Ishikawa (cell line): ENCODE data around the gene SPRR2D.

Experiments used
- CEBPB ChIP-seq: IDR thresholded peaks from 2 replicates; pipeline ENCODE4 v1.6.1; 2012
- CREB1 ChIP-seq: IDR thresholded peaks from 2 replicates; pipeline ENCODE4 v1.6.1; 2012; ENCODE audit warnings: low read depth
- EGR1 ChIP-seq: IDR thresholded peaks from 2 replicates; pipeline ENCODE4 v1.6.1; 2012
- EP300 ChIP-seq: IDR thresholded peaks from 2 replicates; pipeline ENCODE4 v1.6.1; 2012; ENCODE audit warnings: borderline replicate concordance
- FOXM1 ChIP-seq: IDR thresholded peaks from 2 replicates; pipeline ENCODE4 v1.6.1; 2012; ENCODE audit warnings: low read depth, borderline replicate concordance
- NFIC ChIP-seq: IDR thresholded peaks from 2 replicates; pipeline ENCODE4 v1.6.1; 2012
- RAD21 ChIP-seq: IDR thresholded peaks from 2 replicates; pipeline ENCODE4 v1.6.1; 2012; ENCODE audit warnings: low read depth
- TAF1 ChIP-seq: IDR thresholded peaks from 2 replicates; pipeline ENCODE4 v1.6.1; 2012; ENCODE audit warnings: low read depth, mild to moderate bottlenecking
- TCF12 ChIP-seq: IDR thresholded peaks from 2 replicates; pipeline ENCODE4 v1.6.1; 2012; ENCODE audit warnings: low read depth
- TEAD4 ChIP-seq: IDR thresholded peaks from 2 replicates; pipeline ENCODE4 v1.6.1; 2012
- YY1 ChIP-seq: IDR thresholded peaks from 2 replicates; pipeline ENCODE4 v1.6.1; 2012; ENCODE audit warnings: low read depth
- ZBTB7A ChIP-seq: IDR thresholded peaks from 2 replicates; pipeline ENCODE4 v1.6.1; 2012; ENCODE audit warnings: low read depth
- TF ChIP-seq, protein P1 (sequence below): IDR thresholded peaks from 2 replicates; pipeline ENCODE4 v1.6.1; 2012
- TF ChIP-seq, protein P2 (sequence below): IDR thresholded peaks from 2 replicates; pipeline ENCODE4 v1.6.1; 2012
- TF ChIP-seq, protein P3 (sequence below): IDR thresholded peaks from 2 replicates; pipeline ENCODE4 v1.6.1; 2012; ENCODE audit warnings: low read depth, mild to moderate bottlenecking

SPRR2D gene

DNA sequence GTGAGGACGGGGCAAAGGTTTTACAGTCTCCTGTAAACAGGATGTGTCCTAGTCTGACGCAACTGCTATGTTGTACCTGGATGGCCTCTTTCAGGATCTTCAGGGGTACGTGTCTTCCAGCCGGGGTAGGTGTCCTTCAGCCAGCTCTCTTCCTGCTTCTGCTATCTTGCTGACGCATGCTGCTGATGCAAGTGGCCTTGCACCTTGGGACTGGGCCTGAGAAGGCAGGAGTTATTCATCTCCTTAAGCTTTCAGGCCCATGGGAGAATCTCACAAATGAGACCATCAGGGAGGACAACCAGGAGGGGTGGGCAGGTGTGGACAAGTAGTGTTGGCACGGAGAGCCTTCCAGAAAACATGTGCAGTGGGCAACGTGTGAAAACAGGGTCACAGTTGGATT lies 17.8 kb downstream of the SPRR2D start:
- TF ChIP-seq ZBTB7A (no peak), RAD21 (no peak), TCF12 (no peak), CEBPB (no peak), TEAD4 (no peak), YY1 (no peak), CREB1 (no peak), NFIC (no peak), TAF1 (no peak), FOXM1 (no peak)
- TF ChIP-seq, protein P1, sequence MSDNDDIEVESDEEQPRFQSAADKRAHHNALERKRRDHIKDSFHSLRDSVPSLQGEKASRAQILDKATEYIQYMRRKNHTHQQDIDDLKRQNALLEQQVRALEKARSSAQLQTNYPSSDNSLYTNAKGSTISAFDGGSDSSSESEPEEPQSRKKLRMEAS, result no peak
- TF ChIP-seq, protein P2, sequence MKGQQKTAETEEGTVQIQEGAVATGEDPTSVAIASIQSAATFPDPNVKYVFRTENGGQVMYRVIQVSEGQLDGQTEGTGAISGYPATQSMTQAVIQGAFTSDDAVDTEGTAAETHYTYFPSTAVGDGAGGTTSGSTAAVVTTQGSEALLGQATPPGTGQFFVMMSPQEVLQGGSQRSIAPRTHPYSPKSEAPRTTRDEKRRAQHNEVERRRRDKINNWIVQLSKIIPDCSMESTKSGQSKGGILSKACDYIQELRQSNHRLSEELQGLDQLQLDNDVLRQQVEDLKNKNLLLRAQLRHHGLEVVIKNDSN, result no peak
- TF ChIP-seq, protein P3, sequence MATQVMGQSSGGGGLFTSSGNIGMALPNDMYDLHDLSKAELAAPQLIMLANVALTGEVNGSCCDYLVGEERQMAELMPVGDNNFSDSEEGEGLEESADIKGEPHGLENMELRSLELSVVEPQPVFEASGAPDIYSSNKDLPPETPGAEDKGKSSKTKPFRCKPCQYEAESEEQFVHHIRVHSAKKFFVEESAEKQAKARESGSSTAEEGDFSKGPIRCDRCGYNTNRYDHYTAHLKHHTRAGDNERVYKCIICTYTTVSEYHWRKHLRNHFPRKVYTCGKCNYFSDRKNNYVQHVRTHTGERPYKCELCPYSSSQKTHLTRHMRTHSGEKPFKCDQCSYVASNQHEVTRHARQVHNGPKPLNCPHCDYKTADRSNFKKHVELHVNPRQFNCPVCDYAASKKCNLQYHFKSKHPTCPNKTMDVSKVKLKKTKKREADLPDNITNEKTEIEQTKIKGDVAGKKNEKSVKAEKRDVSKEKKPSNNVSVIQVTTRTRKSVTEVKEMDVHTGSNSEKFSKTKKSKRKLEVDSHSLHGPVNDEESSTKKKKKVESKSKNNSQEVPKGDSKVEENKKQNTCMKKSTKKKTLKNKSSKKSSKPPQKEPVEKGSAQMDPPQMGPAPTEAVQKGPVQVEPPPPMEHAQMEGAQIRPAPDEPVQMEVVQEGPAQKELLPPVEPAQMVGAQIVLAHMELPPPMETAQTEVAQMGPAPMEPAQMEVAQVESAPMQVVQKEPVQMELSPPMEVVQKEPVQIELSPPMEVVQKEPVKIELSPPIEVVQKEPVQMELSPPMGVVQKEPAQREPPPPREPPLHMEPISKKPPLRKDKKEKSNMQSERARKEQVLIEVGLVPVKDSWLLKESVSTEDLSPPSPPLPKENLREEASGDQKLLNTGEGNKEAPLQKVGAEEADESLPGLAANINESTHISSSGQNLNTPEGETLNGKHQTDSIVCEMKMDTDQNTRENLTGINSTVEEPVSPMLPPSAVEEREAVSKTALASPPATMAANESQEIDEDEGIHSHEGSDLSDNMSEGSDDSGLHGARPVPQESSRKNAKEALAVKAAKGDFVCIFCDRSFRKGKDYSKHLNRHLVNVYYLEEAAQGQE, result no peak

DNA sequence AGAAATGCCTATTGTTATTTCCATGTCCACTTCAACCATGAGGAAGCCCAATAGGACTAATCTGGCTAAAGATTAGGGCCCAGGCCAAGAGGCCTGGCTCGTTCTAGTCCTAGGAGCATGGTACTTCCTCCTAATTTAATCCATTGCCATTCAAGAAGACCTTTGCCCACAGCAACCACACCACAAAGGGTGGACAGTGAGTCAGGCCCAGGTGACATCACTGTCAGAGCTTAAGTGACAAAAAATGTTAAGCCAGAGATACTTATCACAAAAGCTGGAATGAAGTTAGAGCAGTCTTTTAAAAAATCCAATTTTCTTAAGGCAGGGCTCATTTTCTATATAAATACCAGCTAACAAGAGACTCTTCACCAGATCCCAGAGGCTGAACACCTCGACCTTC lies 39.5 kb downstream of the SPRR2D start, which contains the start of gene SPRR3:
Gene SPRR3, plus strand, starts transcription at position 368 of the 400 bp plus-strand sequence. CDS start 1,272 bp downstream, outside the sequence.
- TF ChIP-seq FOXM1 (no peak), TAF1 (no peak), EGR1 (no peak), ZBTB7A (no peak), NFIC (no peak)
- TF ChIP-seq, protein P1, result no peak

DNA sequence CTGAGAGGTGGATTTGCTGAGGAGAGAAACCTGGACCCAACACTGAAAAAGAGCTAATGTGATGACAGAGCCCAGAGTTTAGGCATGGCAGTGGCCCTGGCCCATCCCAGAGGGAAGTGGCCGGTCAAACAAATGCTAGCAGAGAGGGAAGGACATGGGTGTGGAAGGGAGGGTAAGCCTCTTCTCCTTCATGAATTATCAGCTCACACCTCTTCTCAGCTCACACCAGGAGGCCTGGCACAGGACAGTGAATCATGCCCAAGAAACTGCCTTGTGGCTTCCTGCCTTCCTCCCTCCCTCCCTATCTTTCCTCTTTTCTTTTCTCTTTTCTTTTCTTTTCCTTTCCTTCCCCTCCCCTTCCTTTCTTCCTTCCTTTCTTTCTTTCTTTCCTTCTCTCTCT lies 40.6 kb downstream of the SPRR2D start:
- no peak for TF ChIP-seq EP300
- no peak for TF ChIP-seq TEAD4
- TF ChIP-seq NFIC, result no peak
- no peak for TF ChIP-seq TCF12
- TF ChIP-seq, protein P3, result no peak
- TF ChIP-seq, protein P1, result no peak
- no peak for TF ChIP-seq EGR1
- no peak for TF ChIP-seq FOXM1
- TF ChIP-seq RAD21, result no peak
- no peak for TF ChIP-seq YY1
- TF ChIP-seq ZBTB7A, result no peak
- TF ChIP-seq CEBPB, result no peak
- no peak for TF ChIP-seq CREB1
- TF ChIP-seq, protein P2, result no peak
- no peak for TF ChIP-seq TAF1

DNA sequence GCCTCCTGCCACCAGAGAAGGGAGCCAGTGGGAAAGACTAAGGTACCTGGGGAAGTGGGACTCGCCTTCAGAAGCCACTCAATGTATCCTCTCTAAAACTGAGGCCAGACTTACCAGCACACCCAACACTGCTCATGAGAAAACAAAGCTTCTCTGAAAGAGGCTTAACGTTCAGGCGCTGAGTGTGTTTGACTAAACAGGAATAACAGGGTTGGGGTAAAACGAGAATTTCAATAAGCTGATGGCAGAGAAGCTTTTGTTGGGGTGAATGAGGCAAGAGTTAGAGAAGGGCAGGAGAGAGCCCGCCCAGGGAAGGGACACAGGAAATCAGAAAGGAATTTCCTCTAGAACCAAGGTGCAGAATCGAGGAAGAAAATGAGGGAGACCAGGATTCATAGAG lies 41.1 kb downstream of the SPRR2D start:
- TF ChIP-seq, protein P1, result no peak
- no peak for TF ChIP-seq TCF12
- TF ChIP-seq CEBPB, result no peak
- TF ChIP-seq, protein P3, result no peak
- TF ChIP-seq CREB1, result no peak
- no peak for TF ChIP-seq TAF1
- TF ChIP-seq, protein P2, result no peak
